A549 (cell line): ENCODE results near the gene RHOF.

ENCODE experiments used
- POLR2A ChIP-seq: IDR thresholded peaks from 2 replicates; pipeline ENCODE4 v1.6.1; 2012; ENCODE audit warnings: mild to moderate bottlenecking, low read length
- TF ChIP-seq, protein P1 (sequence below): fragments of >200 bp; sonication (Bioruptor Twin); formaldehyde crosslinking; IDR thresholded peaks from 3 replicates; pipeline ENCODE4 v1.5.1; 2016

DNA sequence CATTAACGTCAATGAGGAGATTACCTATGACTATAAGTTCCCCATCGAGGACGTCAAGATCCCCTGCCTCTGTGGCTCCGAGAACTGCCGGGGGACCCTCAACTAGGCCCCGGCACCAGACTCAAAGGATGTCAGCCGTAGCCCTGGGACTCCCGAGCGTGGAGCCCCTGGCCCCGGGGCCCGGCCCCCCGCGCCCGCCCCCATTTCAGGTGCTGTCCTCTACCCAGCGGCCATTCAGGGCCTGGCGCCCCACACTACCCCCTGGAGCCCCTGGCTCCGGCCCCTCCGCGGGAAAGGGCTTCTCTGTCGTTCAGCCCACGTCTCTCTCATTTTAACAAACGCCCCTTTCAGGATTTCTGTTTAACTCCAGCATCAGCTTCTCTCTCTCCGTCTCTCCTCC lies 36.6 kb upstream of the RHOF start:
- TF ChIP-seq, protein P1, sequence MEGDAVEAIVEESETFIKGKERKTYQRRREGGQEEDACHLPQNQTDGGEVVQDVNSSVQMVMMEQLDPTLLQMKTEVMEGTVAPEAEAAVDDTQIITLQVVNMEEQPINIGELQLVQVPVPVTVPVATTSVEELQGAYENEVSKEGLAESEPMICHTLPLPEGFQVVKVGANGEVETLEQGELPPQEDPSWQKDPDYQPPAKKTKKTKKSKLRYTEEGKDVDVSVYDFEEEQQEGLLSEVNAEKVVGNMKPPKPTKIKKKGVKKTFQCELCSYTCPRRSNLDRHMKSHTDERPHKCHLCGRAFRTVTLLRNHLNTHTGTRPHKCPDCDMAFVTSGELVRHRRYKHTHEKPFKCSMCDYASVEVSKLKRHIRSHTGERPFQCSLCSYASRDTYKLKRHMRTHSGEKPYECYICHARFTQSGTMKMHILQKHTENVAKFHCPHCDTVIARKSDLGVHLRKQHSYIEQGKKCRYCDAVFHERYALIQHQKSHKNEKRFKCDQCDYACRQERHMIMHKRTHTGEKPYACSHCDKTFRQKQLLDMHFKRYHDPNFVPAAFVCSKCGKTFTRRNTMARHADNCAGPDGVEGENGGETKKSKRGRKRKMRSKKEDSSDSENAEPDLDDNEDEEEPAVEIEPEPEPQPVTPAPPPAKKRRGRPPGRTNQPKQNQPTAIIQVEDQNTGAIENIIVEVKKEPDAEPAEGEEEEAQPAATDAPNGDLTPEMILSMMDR, result no peak
- no peak for TF ChIP-seq POLR2A
